KOPT-K1 (cell line): ENCODE data around the gene CTNNAL1.

ENCODE experiments used
- H3K27ac ChIP-seq: fragments of 200-600 bp; sonication (generic); 2 replicates; pipeline ENCODE4 v1.5.1; 2016; ENCODE audit warnings: antibody characterized with exemption, mild to moderate bottlenecking, low read depth, low read length; ENCODE audit not compliant: poor library complexity, severe bottlenecking
- H3K36me3 ChIP-seq: fragments of 200-600 bp; sonication (generic); 2 replicates; pipeline ENCODE4 v1.5.1; 2017; ENCODE audit warnings: antibody characterized with exemption, mild to moderate bottlenecking, low read length, moderate library complexity; ENCODE audit not compliant: insufficient read depth
- H3K9me3 ChIP-seq: fragments of 200-600 bp; sonication (generic); 2 replicates; pipeline ENCODE4 v1.5.1; 2017; ENCODE audit warnings: antibody characterized with exemption, low read length, mild to moderate bottlenecking; ENCODE audit not compliant: insufficient read depth, poor library complexity, severe bottlenecking

CTNNAL1 gene

DNA sequence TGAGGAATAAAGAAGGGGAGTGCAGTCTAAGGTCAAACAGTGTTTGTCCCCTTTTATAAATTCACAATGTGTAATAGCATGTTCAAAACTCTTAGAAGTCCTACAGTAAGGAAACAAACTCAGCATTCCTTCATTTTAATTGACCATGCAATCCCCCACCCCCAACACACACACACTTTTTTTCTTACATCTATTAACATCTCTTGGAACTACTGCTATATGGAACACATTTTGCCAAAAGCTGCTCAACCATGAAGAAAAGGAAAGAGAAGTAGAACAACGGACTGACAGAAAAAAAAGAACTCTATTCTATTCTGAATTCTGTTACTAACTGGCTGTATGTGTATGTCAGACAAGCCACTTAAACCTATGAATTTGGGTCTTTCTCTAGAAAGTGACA lies 2.8 kb upstream of the CTNNAL1 start:
- Histone ChIP-seq H3K9me3 (no peaks in the 10 kb centered on the region), H3K36me3 (peaks cover 41% of the 10 kb centered on the region), H3K27ac (no peak overlapping the region)

DNA sequence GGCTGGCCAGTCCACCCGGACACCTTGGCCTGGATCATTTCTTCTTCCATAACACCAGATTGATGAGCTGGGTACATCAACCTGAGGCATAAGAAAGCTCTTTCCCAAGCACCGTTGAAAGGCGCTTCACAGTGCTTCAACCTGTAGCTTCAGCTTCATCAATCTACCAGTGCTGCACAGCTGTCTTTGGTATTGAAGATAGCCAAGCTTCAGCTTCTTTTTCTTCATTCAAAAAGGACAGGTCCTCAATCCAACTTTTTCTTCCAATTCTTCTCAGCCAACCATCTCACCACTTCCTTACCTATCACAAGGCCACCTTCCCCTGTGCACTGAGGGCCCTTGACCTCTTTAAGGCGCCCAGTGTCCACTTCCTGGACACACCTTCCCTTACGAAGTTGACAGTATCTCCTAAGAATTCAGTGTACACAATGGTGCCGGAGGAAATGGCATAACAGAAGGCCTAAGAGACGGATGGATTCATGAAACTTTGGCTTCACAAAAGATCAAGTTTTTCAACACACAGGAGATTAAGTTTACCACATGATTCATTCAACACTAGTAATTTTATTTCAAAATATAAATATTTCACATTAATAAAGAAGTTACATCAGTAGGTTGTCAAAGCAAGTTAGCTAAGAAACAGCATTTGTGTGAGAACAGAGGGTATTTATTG lies 1.4 kb upstream of the CTNNAL1 start:
- Histone ChIP-seq H3K9me3 (no peaks in the 10 kb centered on the region), H3K27ac (no peak overlapping the region), H3K36me3 (peaks cover 27% of the 10 kb centered on the region)

DNA sequence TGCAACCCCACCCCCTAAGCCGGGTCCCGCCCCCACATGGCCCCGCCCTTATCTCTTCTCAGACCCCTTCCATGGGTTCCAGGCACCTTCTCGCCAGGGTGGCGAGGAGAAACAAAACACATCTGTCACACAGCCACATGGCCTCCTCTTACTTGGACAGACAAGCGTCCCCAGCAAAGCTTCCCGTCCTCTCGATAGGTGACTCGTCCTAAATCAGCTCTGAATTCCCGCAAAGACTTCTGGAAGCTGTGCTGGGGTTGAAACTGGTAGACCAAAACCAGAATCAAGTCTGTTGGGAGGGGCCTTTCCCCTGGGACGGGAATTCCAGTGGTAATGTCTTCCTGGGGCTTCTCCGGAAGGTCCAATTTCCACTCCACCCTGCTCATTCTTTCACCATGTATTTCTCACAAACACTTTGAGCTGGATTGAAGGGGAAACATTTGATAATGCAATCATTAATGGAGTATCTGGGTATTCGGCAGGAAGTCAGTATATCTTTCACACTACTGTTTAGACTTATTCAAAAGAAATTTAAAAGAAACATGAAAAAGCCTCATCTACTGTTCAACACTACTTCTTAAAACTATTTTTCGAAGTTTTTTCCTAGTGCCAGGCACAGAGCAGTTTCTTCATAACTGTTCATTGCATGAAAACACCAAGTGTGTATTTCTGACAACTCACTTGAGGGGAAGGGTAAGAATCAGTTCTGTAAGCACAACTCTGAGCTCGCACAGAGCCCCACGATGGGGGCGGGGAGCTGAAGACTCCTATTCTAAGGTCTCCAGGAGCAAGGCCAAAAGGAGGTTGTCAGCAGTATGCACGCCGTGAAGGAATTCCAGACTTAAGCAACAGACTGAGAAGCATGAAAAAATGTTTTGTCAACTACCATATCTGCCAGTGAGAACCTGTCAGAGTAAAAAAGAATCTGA lies 644 bp upstream of the CTNNAL1 start:
- H3K9me3 ChIP-seq = no peaks in the 10 kb centered on the region
- peaks cover 19% of the 10 kb centered on the region for H3K36me3 ChIP-seq
- no peak overlapping the region for H3K27ac ChIP-seq

DNA sequence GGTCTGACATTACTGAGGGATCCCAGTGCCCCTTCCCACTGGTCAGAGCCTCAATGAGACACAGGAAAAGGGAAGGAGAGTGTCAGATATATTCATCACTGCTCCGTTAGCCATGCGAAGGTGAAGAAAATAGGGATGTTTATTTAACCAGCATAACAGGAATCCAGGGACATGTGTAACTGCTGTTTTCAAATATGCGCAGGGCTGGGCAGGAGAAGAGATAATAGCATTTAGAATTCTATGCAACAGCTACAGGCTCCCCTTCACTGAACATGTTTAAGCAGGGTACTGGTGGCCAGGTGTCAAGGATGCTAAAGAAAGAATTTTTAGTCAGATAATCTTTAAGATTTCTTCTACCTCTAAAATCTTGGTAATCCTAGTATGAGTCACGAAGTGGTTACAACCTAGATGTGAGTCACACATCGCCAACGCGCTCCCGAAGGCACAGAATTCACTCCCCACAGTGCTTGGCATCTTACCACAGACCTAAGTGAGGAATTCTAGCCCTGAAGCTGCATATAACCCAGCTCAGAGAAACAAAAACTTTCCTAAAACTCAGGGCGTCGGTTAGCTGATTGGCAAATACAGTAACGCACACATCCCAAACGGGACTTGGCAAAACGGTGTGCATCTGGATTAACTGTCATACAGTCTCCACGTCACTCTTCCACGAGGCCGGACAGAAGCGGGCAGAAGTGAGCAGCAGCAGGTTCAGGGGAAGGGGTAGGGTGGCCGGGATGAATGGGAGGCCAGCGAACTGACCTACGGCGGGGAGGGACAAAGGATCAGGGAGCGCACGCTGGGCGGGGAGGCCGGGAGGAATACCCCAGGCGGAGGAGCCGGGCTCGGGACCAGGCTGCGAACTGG lies 1.1 kb downstream of the CTNNAL1 start:
- Histone ChIP-seq H3K27ac (peak overlapping the region; percentile 66), H3K9me3 (no peaks in the 10 kb centered on the region), H3K36me3 (peaks cover 7% of the 10 kb centered on the region; the same call in 1 of the 2 replicates)

DNA sequence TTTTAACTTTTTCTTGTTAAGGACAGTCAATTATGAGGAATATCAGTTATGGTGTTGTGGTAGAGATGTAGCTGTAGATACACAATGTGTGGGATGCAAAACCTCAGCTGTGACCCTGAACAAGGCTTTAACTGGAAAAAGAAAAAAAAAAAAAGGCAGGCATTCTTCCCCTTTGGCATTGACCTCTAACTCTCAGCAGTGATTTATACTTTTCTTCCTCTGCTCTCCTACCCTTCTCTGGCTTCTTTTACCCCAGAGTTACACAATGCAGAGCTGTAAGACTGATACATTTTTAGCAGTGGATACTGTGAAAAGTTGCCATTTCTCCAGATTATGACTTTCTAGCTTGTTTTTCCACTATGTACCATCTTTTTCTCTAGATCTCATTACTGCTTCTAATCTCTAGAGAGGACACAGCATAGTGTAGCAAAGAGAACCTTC lies 2.0 kb downstream of the CTNNAL1 start:
- Histone ChIP-seq H3K27ac (no peak overlapping the region), H3K36me3 (no peaks in the 10 kb centered on the region), H3K9me3 (no peaks in the 10 kb centered on the region)

DNA sequence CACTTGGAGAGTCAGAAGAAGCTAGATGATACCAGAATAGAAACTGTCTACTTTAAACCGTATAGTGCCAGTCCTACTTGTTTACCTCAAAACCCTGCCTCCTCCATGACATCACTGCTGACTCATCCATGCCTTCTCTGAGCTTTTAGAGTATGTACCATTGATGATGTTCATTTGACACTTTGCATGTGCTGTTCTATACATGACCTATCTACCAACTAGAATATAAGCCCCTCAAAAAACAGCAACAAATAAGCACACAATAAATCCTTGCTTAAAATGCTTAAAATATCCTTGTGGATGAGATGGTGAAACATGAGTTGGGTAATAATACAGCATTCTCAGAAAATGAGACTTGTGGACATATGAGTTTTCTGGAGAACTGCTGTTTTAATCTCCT lies 2.6 kb downstream of the CTNNAL1 start:
- Histone ChIP-seq H3K27ac (no peak overlapping the region), H3K36me3 (no peaks in the 10 kb centered on the region), H3K9me3 (no peaks in the 10 kb centered on the region)

DNA sequence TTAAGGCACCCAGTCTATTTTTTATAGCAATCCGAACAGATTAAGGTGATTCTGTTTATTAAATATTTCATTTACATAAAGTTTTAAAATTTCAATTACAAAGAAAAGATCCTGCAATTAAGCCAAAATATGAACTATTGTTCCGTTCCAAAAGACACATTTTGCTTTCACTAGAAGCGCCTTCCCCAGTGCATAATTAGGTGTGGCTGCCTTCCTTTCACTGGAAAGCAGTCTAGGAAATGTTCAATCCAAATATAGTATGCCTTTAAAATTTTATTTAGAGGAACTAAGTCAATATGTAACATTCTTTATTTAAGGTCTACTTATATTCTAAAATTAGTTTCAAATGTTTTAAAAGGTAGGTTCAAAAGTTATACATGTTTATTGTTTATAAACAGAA lies 7.6 kb downstream of the CTNNAL1 start:
- Histone ChIP-seq H3K9me3 (peaks cover 24% of the 10 kb centered on the region), H3K27ac (no peak overlapping the region)

DNA sequence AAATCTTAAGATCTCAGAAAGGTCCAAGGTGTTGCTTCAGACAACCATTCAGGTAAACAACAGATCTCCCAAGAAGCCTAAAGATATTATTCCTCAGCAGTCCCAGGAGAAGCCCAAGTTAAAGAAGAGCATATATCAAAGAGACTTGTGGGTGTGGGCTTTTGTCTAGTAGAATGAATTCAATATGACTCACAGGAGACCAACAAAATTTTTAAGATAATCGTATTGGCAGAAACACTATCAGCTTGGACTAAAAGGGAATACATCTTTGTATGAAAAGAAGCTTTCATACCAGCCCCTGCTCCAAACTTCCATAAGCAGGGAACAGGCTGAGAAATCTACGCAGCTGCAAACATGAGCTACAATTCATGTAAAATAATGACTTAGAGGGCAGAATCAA lies 10.2 kb downstream of the CTNNAL1 start:
- Histone ChIP-seq H3K36me3 (no peaks in the 10 kb centered on the region; the same call in 1 of the 2 replicates), H3K27ac (no peak overlapping the region), H3K9me3 (peaks cover 24% of the 10 kb centered on the region)

More for the DNA sequence above, 7.6 kb downstream of the CTNNAL1 start:
- H3K36me3 ChIP-seq = no peaks in the 10 kb centered on the region; the same call in 1 of the 2 replicates

DNA sequence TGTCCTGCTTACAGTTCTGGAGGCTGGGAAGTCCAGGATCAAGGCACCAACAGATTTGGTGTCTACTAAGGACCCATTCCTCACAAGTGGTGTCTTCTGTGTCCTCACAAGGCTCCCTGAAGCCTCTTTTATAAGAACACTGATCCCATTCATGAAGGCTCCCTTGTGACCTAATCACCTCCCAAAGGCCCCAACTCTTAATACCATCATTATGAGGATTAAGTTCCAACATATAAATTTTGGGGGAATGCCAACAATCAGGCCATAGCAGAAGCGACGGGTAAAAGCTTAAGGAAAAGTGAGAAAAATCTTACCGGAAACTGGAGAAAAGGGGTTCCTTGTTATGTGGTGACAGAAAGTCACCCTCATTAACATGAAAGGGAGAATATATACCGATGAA lies 11.2 kb downstream of the CTNNAL1 start:
- H3K27ac ChIP-seq = no peak overlapping the region
- H3K9me3 ChIP-seq = peaks cover 24% of the 10 kb centered on the region
- H3K36me3 ChIP-seq = no peaks in the 10 kb centered on the region; the same call in 1 of the 2 replicates

DNA sequence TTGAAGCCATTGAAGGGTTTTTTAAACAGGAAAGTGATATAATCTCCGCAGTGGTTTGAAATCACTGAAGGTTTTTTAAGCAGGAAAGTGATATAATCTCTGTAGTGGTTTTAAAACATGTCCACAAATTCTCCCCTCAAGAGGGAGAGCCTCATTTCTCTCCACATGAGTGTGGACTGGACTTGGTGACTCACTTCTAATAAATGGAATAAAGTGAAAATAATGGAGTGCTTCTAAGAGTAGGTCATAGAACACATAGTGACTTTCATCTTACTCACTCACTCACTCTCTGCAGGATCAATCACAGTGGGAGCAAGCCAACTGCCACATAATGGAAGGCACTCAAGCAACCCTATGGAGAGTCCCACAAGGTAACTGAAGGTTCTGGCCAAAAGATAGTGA lies 12.0 kb downstream of the CTNNAL1 start:
- Histone ChIP-seq H3K27ac (no peak overlapping the region), H3K9me3 (peaks cover 24% of the 10 kb centered on the region), H3K36me3 (no peaks in the 10 kb centered on the region; the same call in 1 of the 2 replicates)

DNA sequence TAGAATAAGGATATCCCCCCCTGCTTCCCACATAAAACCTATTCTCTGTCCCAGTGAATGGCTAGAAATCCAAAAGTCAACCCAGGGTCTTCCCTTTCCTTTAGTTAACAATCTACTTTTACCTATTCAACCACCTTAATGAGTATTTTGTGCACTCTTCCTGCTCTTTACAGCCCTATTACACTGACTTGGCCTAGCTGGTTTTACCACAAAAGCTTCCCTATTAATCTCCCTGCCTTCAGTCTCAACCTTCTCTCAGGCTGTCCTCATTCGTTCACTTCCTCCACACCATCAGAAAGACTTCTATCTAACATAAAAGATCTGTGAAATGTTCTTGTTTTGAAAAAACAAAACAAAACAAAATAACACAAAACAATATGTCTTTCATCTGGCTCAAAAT lies 16.2 kb downstream of the CTNNAL1 start:
- H3K9me3 ChIP-seq = no peaks in the 10 kb centered on the region
- H3K36me3 ChIP-seq = peaks cover 6% of the 10 kb centered on the region; the same call in 1 of the 2 replicates
- H3K27ac ChIP-seq = no peak overlapping the region

DNA sequence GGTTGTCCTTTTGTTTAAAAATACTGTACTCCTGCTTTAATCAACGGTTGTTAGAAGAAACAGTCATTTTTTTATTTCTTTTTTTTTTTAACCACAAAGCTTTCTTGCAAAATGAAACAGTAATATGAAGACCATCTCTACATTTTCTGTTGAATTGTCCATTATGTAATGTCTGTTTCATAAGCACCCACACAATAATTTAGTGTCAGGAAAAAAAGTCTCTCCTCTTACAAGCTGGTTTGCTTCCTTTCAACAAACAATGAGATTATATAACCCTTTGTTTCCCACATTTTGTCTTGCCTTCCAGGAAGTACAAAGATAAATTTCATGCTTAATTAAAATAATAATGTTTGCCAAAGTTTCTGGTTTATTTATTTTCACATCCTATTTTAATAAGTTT lies 16.7 kb downstream of the CTNNAL1 start:
- Histone ChIP-seq H3K9me3 (no peaks in the 10 kb centered on the region), H3K36me3 (peaks cover 6% of the 10 kb centered on the region; the same call in 1 of the 2 replicates), H3K27ac (no peak overlapping the region)

DNA sequence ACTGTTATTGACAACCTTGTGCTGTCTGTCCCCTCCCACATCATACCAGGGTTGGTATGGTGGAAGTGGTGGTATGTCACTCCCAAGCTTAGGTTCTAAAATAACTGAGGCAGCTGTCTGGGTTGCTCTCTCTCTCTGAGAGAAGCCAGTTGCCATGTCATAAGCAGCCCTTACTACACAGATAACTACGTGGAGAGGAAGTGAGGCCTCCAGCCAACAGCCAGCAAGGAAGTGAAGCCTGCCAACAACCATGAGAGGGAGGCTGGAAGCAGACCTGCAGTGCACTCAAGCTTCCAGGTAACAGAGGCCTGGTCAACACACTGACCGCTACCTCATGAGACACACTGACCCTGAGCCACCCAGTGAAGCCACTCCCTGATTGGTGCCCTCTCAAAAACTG lies 18.6 kb downstream of the CTNNAL1 start:
- H3K27ac ChIP-seq = peak overlapping the region; percentile 31
- H3K36me3 ChIP-seq = peaks cover 16% of the 10 kb centered on the region; the same call in 1 of the 2 replicates
- no peaks in the 10 kb centered on the region for H3K9me3 ChIP-seq

DNA sequence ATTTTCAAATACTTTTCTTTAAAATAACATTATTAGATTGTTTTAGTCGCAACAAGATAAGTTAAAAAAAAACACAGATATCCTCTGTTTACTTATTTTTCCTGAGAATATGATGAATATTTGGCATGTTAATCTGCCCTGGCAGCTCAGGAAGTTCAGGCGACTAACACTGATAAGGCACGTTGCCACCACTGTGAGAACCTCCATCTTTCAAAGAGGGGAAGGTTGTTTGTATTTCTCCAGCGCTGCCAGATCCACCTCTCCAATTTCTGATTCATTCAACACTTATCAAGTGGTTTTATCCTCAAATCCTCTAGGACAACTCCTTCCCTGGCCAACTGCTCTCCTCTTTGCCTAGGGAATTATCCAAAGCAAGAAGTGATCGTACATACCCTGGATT lies 21.8 kb downstream of the CTNNAL1 start:
- Histone ChIP-seq H3K36me3 (peaks cover 26% of the 10 kb centered on the region), H3K27ac (no peak overlapping the region), H3K9me3 (peaks cover 7% of the 10 kb centered on the region)

DNA sequence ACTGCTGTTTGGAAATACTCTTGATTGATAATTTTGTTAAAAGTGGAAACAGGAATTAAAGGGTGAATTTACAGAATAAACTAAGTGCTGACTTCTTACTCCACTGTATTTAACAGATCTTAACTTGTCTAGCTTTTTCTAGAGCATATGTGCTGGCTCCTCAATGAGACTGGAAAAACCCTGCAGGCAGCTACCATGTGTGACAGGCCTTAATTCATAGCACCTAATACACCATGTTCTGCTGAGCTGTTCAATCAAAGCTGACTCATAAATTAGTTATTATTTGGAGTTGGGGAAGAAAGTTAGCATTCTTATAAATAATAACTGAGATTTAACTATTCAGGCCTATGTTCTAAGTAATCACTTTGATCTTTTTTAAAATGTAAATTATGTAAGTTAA lies 29.4 kb downstream of the CTNNAL1 start:
- Histone ChIP-seq H3K27ac (no peak overlapping the region), H3K36me3 (peaks cover 29% of the 10 kb centered on the region)

More for the DNA sequence above, 29.4 kb downstream of the CTNNAL1 start:
- H3K9me3 ChIP-seq = peaks cover 7% of the 10 kb centered on the region
